Panc1 (cell line): ENCODE data around the gene AATF. TPM values are rescaled to one million over a fixed set of nuclear protein-coding genes. Genes with fewer than 3 reads are reported as not detected.

Source experiments
- ATAC-seq: fragments of 200-7000 bp; cut with Tn5 transposase; 2 replicates; pipeline ENCODE4 v1.9.1; 2020; ENCODE audit warnings: mild to moderate bottlenecking, moderate library complexity
- BruUV-seq: library from RNA; stranded (reverse); fragments of 400-500 nt; replicated peaks from 2 replicates; lab custom pipeline; 2021; lab: Mats Ljungman, UMichigan
- CTCF ChIA-PET: fragments of 300-600 bp; sonication (Branson Sonifier 250); formaldehyde crosslinking; loops from one replicate; lab custom pipeline; 2022; ENCODE audit warnings: antibody characterized with exemption; lab: Charles Lee
- POLR2A ChIA-PET: fragments of 300-600 bp; sonication (Branson Sonifier 250); formaldehyde crosslinking; loops from one replicate; lab custom pipeline; 2022; ENCODE audit warnings: antibody characterized with exemption; lab: Charles Lee
- DNase-seq: peaks from one replicate; pipeline ENCODE4 v3.0.0-alpha.2; 2010; ENCODE audit warnings: low read depth, low spot score
- H3K27ac ChIP-seq: 2 replicates; pipeline ENCODE4 v1.5.1; 2011; ENCODE audit warnings: mild to moderate bottlenecking, low read length, inconsistent platforms
- H3K27me3 ChIP-seq: fragments of 200-500 bp; sonication (Bioruptor generic); 2 replicates; pipeline ENCODE4 v1.6.0; 2014; ENCODE audit warnings: low read length, inconsistent platforms; ENCODE audit not compliant: control insufficient read depth, insufficient read depth
- H3K36me3 ChIP-seq: fragments of 200-500 bp; sonication (Bioruptor generic); 2 replicates; pipeline ENCODE4 v1.5.1; 2014; ENCODE audit warnings: inconsistent platforms, mild to moderate bottlenecking, low read length, moderate library complexity; ENCODE audit not compliant: control insufficient read depth, insufficient read depth
- H3K4me1 ChIP-seq: 2 replicates; pipeline ENCODE4 v1.5.1; 2011; ENCODE audit warnings: inconsistent platforms, mild to moderate bottlenecking, low read length, moderate library complexity; ENCODE audit not compliant: control insufficient read depth, insufficient read depth
- H3K4me3 ChIP-seq, 2 experiments: 2 replicates each; pipeline ENCODE4 v1.5.1; 2011 to 2012; ENCODE audit warnings: low read depth in 2 of 2, low read length in 2 of 2, mild to moderate bottlenecking in 2 of 2, inconsistent platforms in 1 of 2, moderate library complexity in 1 of 2
- H3K9me3 ChIP-seq: fragments of 200-500 bp; sonication (Bioruptor generic); 2 replicates; pipeline ENCODE4 v1.5.1; 2014; ENCODE audit warnings: low read depth, mild to moderate bottlenecking, inconsistent platforms, low read length, moderate library complexity; ENCODE audit not compliant: control insufficient read depth, insufficient read depth
- POLR2AphosphoS5 ChIP-seq: IDR thresholded peaks from 2 replicates; pipeline ENCODE4 v1.6.1; 2012; ENCODE audit warnings: mild to moderate bottlenecking, low read depth, low read length, moderate library complexity
- SIN3A ChIP-seq: IDR thresholded peaks from 2 replicates; pipeline ENCODE4 v1.6.1; 2012; ENCODE audit warnings: low read depth, mild to moderate bottlenecking, low read length, moderate library complexity, borderline replicate concordance; ENCODE audit not compliant: insufficient read depth
- TCF7L2 ChIP-seq: IDR thresholded peaks from 2 replicates; pipeline ENCODE4 v1.6.1; 2011; ENCODE audit warnings: mild to moderate bottlenecking, low read depth, low read length, inconsistent platforms
- in situ Hi-C: cut with HindIII; loops from 2 replicates; pipeline ENCODE4 v1.10.0; 2016; ENCODE audit warnings: low sequenced_read_pairs, low pct_unique_long_range_greater_than_20kb
- intact Hi-C: fragments of 100-400 bp; cut with micrococcal nuclease; formaldehyde crosslinking; loops from one replicate; pipeline ENCODE4 v1.10.0; 2022; ENCODE audit not compliant: unreplicated experiment
- total RNA-seq: library from RNA; stranded (reverse); gene quantifications from one replicate; pipeline ENCODE4 v1.2.1, GENCODE V29; 2021; ENCODE audit not compliant: unreplicated experiment
- TF ChIP-seq, protein P1 (sequence below): fragments of 450-650 bp; IDR thresholded peaks from 2 replicates; pipeline ENCODE4 v1.5.1; 2017; ENCODE audit warnings: mild to moderate bottlenecking
- TF ChIP-seq, protein P2 (sequence below), 2 experiments: IDR thresholded peaks; 2 replicates each; pipeline ENCODE4 v1.6.1; 2011 to 2012; ENCODE audit warnings: low read depth in 2 of 2, control low read depth in 1 of 2, low read length in 1 of 2, mild to moderate bottlenecking in 1 of 2, moderate library complexity in 1 of 2; ENCODE audit not compliant: insufficient read depth in 1 of 2

AATF gene
- total RNA-seq, 1 experiment from 2014 or later: 58.1 TPM

DNA sequence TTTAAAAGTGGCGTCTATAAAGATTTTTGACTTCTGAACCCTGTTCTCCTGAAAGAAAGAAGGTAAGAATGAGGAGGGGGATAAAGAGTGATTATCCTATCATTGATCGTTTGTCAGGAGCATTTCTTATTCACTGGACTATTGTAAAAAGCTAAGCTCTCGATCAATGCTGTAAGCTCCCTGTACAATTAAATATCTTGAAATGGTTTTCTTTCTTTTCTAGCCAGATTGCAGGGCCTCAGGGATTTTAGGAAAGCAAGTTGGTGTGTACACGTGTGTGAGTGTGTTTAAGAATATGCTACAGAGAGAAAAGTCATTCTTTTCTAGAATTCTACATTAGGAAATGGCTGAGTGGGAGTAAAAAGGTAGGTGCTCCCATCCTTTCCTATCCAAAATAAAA lies 154.5 kb downstream of the AATF start:
- no TSS peak for BruUV-seq

GRCh38 chr17:37106049-37106448 lies 157.3 kb downstream of the AATF start:
- ATAC-seq (no peak), DNase-seq (no peak)
- TF ChIP-seq POLR2AphosphoS5 (no peak), SIN3A (no peak), TCF7L2 (no peak)
- TF ChIP-seq, protein P1, sequence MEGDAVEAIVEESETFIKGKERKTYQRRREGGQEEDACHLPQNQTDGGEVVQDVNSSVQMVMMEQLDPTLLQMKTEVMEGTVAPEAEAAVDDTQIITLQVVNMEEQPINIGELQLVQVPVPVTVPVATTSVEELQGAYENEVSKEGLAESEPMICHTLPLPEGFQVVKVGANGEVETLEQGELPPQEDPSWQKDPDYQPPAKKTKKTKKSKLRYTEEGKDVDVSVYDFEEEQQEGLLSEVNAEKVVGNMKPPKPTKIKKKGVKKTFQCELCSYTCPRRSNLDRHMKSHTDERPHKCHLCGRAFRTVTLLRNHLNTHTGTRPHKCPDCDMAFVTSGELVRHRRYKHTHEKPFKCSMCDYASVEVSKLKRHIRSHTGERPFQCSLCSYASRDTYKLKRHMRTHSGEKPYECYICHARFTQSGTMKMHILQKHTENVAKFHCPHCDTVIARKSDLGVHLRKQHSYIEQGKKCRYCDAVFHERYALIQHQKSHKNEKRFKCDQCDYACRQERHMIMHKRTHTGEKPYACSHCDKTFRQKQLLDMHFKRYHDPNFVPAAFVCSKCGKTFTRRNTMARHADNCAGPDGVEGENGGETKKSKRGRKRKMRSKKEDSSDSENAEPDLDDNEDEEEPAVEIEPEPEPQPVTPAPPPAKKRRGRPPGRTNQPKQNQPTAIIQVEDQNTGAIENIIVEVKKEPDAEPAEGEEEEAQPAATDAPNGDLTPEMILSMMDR: no peak
- TF ChIP-seq, protein P2, sequence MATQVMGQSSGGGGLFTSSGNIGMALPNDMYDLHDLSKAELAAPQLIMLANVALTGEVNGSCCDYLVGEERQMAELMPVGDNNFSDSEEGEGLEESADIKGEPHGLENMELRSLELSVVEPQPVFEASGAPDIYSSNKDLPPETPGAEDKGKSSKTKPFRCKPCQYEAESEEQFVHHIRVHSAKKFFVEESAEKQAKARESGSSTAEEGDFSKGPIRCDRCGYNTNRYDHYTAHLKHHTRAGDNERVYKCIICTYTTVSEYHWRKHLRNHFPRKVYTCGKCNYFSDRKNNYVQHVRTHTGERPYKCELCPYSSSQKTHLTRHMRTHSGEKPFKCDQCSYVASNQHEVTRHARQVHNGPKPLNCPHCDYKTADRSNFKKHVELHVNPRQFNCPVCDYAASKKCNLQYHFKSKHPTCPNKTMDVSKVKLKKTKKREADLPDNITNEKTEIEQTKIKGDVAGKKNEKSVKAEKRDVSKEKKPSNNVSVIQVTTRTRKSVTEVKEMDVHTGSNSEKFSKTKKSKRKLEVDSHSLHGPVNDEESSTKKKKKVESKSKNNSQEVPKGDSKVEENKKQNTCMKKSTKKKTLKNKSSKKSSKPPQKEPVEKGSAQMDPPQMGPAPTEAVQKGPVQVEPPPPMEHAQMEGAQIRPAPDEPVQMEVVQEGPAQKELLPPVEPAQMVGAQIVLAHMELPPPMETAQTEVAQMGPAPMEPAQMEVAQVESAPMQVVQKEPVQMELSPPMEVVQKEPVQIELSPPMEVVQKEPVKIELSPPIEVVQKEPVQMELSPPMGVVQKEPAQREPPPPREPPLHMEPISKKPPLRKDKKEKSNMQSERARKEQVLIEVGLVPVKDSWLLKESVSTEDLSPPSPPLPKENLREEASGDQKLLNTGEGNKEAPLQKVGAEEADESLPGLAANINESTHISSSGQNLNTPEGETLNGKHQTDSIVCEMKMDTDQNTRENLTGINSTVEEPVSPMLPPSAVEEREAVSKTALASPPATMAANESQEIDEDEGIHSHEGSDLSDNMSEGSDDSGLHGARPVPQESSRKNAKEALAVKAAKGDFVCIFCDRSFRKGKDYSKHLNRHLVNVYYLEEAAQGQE (IDR thresholded peaks at IDR 0.05; ENCODE audit: insufficient read depth in 1 of 2, low read depth in 2 of 2, low read length in 1 of 2): no peak
- ChIA-PET POLR2A (interaction anchor here (0.7 kb wide), 1 partner anchor 339 kb away, joined by 7 read pairs; no protein-coding TSS in a partner anchor), CTCF (no interaction called here)
- Histone ChIP-seq H3K4me1 (no peaks in the 10 kb centered on the region), H3K27me3 (no peaks in the 10 kb centered on the region), H3K36me3 (peaks cover 10% of the 10 kb centered on the region; the same call in 1 of the 2 replicates), H3K9me3 (no peaks in the 10 kb centered on the region), H3K27ac (no peak overlapping the region), H3K4me3 (no peak overlapping the region)
- no TSS peak for BruUV-seq
- in situ Hi-C loops (no loop called here), intact Hi-C loops (no loop called here)

More for the DNA sequence above, 154.5 kb downstream of the AATF start:
- ChIA-PET POLR2A (no interaction called here), CTCF (no interaction called here)
- TF ChIP-seq, protein P1: no peak
- TF ChIP-seq POLR2AphosphoS5 (no peak), SIN3A (no peak), TCF7L2 (no peak)
- TF ChIP-seq, protein P2 (IDR thresholded peaks at IDR 0.05; ENCODE audit: insufficient read depth in 1 of 2, low read depth in 2 of 2, low read length in 1 of 2): no peak
- Histone ChIP-seq H3K27me3 (no peaks in the 10 kb centered on the region), H3K27ac (no peak overlapping the region), H3K4me1 (no peaks in the 10 kb centered on the region), H3K9me3 (no peaks in the 10 kb centered on the region), H3K4me3 (no peak overlapping the region), H3K36me3 (peaks cover 8% of the 10 kb centered on the region; the same call in 1 of the 2 replicates)
- in situ Hi-C loops (no loop called here), intact Hi-C loops (no loop called here)
- ATAC-seq (no peak), DNase-seq (no peak)
